HG03342 (cell line): ENCODE data around the gene CAP1.
A peak's percentile ranks its signal among the peaks of the same experiment; 100 is the strongest.
"Not testable (repeated sequence)": the region's sequence is repeated elsewhere in the genome, so short reads cannot be mapped to it uniquely, and the experiment has no call there.

ENCODE experiments used
- ATAC-seq: cut with Tn5 transposase; IDR thresholded peaks from one replicate; pipeline ENCODE4 v1.9.1; 2021; ENCODE audit warnings: mild to moderate bottlenecking, moderate library complexity; ENCODE audit not compliant: unreplicated experiment

CAP1 gene

GRCh38 chr1:40040511-40041465 lies at the start of gene CAP1:
Gene CAP1 (plus strand): TSS chr1:40040729. CDS start chr1:40059347, 18,618 bp downstream.
- peak; percentile 75 for ATAC-seq

GRCh38 chr1:39992234-39992633 lies 48.3 kb upstream of the CAP1 start:
- no peak for ATAC-seq

GRCh38 chr1:39992888-39993287 lies 47.6 kb upstream of the CAP1 start:
- no peak for ATAC-seq

- ATAC-seq = peak; percentile 79
Measured at GRCh38 chr1:39995973-39996393, 44.5 kb upstream of the CAP1 start.

- no peak for ATAC-seq
Measured at GRCh38 chr1:39996396-39997004, 44.0 kb upstream of the CAP1 start.

- ATAC-seq = no peak
Measured at GRCh38 chr1:40001456-40001855, 39.1 kb upstream of the CAP1 start.

- ATAC-seq = peak; percentile 59
Measured at GRCh38 chr1:40003156-40004093, 37.1 kb upstream of the CAP1 start.

GRCh38 chr1:40004857-40005256 lies 35.7 kb upstream of the CAP1 start:
- ATAC-seq = no peak

- not testable (repeated sequence) for ATAC-seq
Measured at GRCh38 chr1:40007481-40008034, 33.0 kb upstream of the CAP1 start.

- no peak for ATAC-seq
Measured at GRCh38 chr1:40011198-40011597, 29.3 kb upstream of the CAP1 start.

- ATAC-seq = no peak
Measured at GRCh38 chr1:40014253-40014706, 26.2 kb upstream of the CAP1 start.

GRCh38 chr1:40014812-40015594 lies 25.5 kb upstream of the CAP1 start:
- ATAC-seq = no peak

- no peak for ATAC-seq
Measured at GRCh38 chr1:40017951-40018575, 22.5 kb upstream of the CAP1 start.

- ATAC-seq = no peak
Measured at GRCh38 chr1:40020447-40021085, 20.0 kb upstream of the CAP1 start.

- no peak for ATAC-seq
Measured at GRCh38 chr1:40023379-40023944, 17.1 kb upstream of the CAP1 start.

- ATAC-seq = no peak
Measured at GRCh38 chr1:40024671-40025070, 15.9 kb upstream of the CAP1 start.

GRCh38 chr1:40027647-40028046 lies 12.9 kb upstream of the CAP1 start:
- no peak for ATAC-seq

- ATAC-seq = no peak
Measured at GRCh38 chr1:40029608-40030007, 10.9 kb upstream of the CAP1 start.
